ENCODE measurements around the gene PDCD6IP. TPM values are rescaled to one million over a fixed set of nuclear protein-coding genes. Genes with fewer than 3 reads are reported as not detected.

Gene PDCD6IP
- total and polyA plus RNA-seq, 2 donors from 2014 or later = 47.2 to 240 TPM

GRCh38 chr3:33795131-33795530 lies 3.3 kb upstream of the PDCD6IP start:
- H3K9me3 ChIP-seq (ENCODE audit: control insufficient read depth in 2 of 3, insufficient read depth in 1 of 3, low read length in 3 of 3) = no peaks in the 10 kb centered on the region
- no peak for DNase-seq
- H3K36me3 ChIP-seq (ENCODE audit: control insufficient read depth in 2 of 3, insufficient read depth in 3 of 3, low read length in 3 of 3) = no peaks in the 10 kb centered on the region
- H3K4me1 ChIP-seq (ENCODE audit: control insufficient read depth in 2 of 3, insufficient read depth in 2 of 3, low read depth in 1 of 3, low read length in 3 of 3) = peaks cover 0 to 7% (median 0%) of the 10 kb centered on the region in 3 donors
- no peak for FAIRE-seq
- no peak overlapping the region for H3K9ac ChIP-seq (ENCODE audit: low read length in 3 of 3)
- intact Hi-C loops (cut with DNase I) = no loop called here
- no peak for TF ChIP-seq CTCF (IDR thresholded peaks at IDR 0.05; ENCODE audit: borderline replicate concordance, extremely low read depth, insufficient read depth)
- H3K27ac ChIP-seq (ENCODE audit: low read depth in 2 of 2, low read length in 2 of 2) = no peak overlapping the region
- no peak overlapping the region for H3K4me3 ChIP-seq (ENCODE audit: low read length in 3 of 3)
- H3K27me3 ChIP-seq (ENCODE audit: control insufficient read depth, insufficient read depth, low read length) = no peaks in the 10 kb centered on the region

DNA sequence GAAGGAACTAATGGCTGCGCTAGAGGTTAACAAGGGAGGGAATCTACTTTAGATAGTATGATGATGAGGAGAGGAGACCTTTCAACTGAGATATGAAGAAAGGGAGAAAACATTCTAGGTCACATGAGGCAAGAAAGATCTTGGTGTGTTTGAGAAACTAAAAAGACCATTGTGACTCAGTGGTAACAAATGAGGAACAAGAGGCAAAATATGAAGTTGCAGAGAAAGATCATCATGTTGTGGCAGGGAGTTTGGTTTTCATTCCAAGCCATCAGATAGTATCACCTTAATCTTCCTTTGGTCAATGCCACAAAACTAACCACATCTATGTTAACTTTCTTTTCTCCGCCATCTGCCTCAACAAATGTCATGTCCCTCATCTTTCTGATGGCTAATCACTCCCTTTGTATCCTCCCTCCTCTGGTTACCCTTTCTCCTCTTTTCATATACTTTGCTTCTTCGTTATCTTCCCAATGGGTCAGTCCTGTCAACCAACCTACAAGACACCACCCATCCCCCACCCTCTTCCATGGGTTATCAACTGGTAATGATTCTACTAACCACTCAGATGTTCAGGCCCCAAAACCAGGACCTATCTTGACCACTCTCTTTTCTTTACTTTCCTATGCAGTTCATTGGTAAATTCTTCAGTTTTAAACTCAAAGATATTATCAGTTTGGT lies 2.4 kb upstream of the PDCD6IP start:
- no peak for TF ChIP-seq CTCF (IDR thresholded peaks at IDR 0.05; ENCODE audit: borderline replicate concordance, extremely low read depth, insufficient read depth)
- Histone ChIP-seq H3K9ac (ENCODE audit: low read length in 3 of 3) (no peak overlapping the region), H3K27me3 (ENCODE audit: control insufficient read depth, insufficient read depth, low read length) (no peaks in the 10 kb centered on the region), H3K4me3 (ENCODE audit: low read length in 3 of 3) (no peak overlapping the region), H3K9me3 (ENCODE audit: control insufficient read depth in 2 of 3, insufficient read depth in 1 of 3, low read length in 3 of 3) (no peaks in the 10 kb centered on the region), H3K27ac (ENCODE audit: low read depth in 2 of 2, low read length in 2 of 2) (no peak overlapping the region), H3K4me1 (ENCODE audit: control insufficient read depth in 2 of 3, insufficient read depth in 2 of 3, low read depth in 1 of 3, low read length in 3 of 3) (peaks cover 0 to 12% (median 0%) of the 10 kb centered on the region in 3 donors), H3K36me3 (ENCODE audit: control insufficient read depth in 2 of 3, insufficient read depth in 3 of 3, low read length in 3 of 3) (no peaks in the 10 kb centered on the region)
- DNase-seq = no peak
- intact Hi-C loops (cut with DNase I) = no loop called here
- no peak for FAIRE-seq

DNA sequence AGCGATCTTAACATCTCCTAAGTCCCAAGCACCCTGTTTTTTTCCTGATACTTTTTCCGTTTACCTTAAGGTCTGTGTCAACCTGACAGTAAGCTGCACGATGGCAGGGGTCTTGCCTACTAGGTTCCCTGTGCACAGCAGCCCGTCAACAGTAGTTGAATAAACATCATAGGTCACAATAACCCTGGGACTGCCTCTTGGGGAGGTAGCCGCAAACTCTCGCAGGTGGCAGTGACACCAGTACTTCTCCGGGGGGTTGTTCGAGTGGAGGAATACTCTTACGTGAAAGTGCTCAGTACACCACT lies 365 bp upstream of the PDCD6IP start:
- H3K4me3 ChIP-seq (ENCODE audit: low read length in 3 of 3) = peak overlapping the region; percentile 99 to 100 (median 99)
- H3K27me3 ChIP-seq (ENCODE audit: control insufficient read depth, insufficient read depth, low read length) = no peaks in the 10 kb centered on the region
- DNase-seq (peak in 1 of 5 donors; percentile 68), FAIRE-seq (no peak)
- intact Hi-C loops (cut with DNase I) = no loop called here
- peak overlapping the region; percentile 92 to 97 for H3K27ac ChIP-seq (ENCODE audit: low read depth in 2 of 2, low read length in 2 of 2)
- peaks cover 0 to 4% (median 0%) of the 10 kb centered on the region in 3 donors for H3K36me3 ChIP-seq (ENCODE audit: control insufficient read depth in 2 of 3, insufficient read depth in 3 of 3, low read length in 3 of 3)
- peak overlapping the region; percentile 78 to 100 (median 92) for H3K9ac ChIP-seq (ENCODE audit: low read length in 3 of 3)
- TF ChIP-seq CTCF (IDR thresholded peaks at IDR 0.05; ENCODE audit: borderline replicate concordance, extremely low read depth, insufficient read depth) = no peak
- H3K4me1 ChIP-seq (ENCODE audit: control insufficient read depth in 2 of 3, insufficient read depth in 2 of 3, low read depth in 1 of 3, low read length in 3 of 3) = peaks cover 0 to 12% (median 2%) of the 10 kb centered on the region in 3 donors
- no peaks in the 10 kb centered on the region for H3K9me3 ChIP-seq (ENCODE audit: control insufficient read depth in 2 of 3, insufficient read depth in 1 of 3, low read length in 3 of 3)

GRCh38 chr3:33799202-33799551 lies 747 bp downstream of the PDCD6IP start:
- intact Hi-C loops (cut with DNase I) = no loop called here
- DNase-seq (no peak), FAIRE-seq (no peak)
- TF ChIP-seq CTCF (IDR thresholded peaks at IDR 0.05; ENCODE audit: borderline replicate concordance, extremely low read depth, insufficient read depth) = no peak
- peak overlapping the region in 2 of 3 donors; percentile 92 to 100 for H3K9ac ChIP-seq (ENCODE audit: low read length in 3 of 3)
- peak overlapping the region; percentile 50 to 97 for H3K27ac ChIP-seq (ENCODE audit: low read depth in 2 of 2, low read length in 2 of 2)
- H3K27me3 ChIP-seq (ENCODE audit: control insufficient read depth, insufficient read depth, low read length) = no peaks in the 10 kb centered on the region
- peaks cover 0 to 12% (median 3%) of the 10 kb centered on the region in 3 donors for H3K4me1 ChIP-seq (ENCODE audit: control insufficient read depth in 2 of 3, insufficient read depth in 2 of 3, low read depth in 1 of 3, low read length in 3 of 3)
- no peaks in the 10 kb centered on the region for H3K9me3 ChIP-seq (ENCODE audit: control insufficient read depth in 2 of 3, insufficient read depth in 1 of 3, low read length in 3 of 3)
- peaks cover 0 to 5% (median 0%) of the 10 kb centered on the region in 3 donors for H3K36me3 ChIP-seq (ENCODE audit: control insufficient read depth in 2 of 3, insufficient read depth in 3 of 3, low read length in 3 of 3)
- peak overlapping the region; percentile 99 to 100 (median 99) for H3K4me3 ChIP-seq (ENCODE audit: low read length in 3 of 3)
